HL-60/S4 (cell line): ENCODE results near the gene ARFGEF3.

Source experiments
- in situ Hi-C: fragments of 300-500 bp; cut with MboI; formaldehyde crosslinking; loops from 2 replicates; pipeline ENCODE4 v1.14.3; 2022; ENCODE audit warnings: low sequenced_read_pairs

The ARFGEF3 gene

GRCh38 chr6:138387577-138388368 is 226.0 kb downstream of the ARFGEF3 start:
- in situ Hi-C loops, result no loop called here

GRCh38 chr6:138389551-138389950 is 227.8 kb downstream of the ARFGEF3 start:
- in situ Hi-C loops, result no loop called here
